ENCODE data around the gene LYRM2.

DNA sequence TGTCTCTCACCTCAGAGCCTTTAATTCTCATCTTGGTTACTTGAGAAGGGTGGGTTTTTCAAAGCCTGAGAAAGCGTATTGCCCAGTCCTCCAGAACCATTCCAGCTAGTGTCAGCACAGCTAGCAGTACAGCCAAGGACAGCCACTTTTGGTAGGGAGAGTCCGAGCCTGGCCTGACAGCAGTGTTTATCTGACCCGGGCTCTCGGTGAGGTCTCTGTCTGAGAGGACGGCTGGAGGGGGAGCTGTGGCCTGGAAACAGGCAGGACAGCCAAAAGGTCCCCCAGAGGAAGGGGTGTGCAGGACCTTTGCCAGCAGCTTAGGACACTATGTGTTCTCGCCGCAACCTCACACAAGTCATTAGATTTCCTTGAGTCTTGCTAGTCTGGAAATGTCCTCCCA is 38.8 kb downstream of the LYRM2 start:
- TF ChIP-seq, protein P1, sequence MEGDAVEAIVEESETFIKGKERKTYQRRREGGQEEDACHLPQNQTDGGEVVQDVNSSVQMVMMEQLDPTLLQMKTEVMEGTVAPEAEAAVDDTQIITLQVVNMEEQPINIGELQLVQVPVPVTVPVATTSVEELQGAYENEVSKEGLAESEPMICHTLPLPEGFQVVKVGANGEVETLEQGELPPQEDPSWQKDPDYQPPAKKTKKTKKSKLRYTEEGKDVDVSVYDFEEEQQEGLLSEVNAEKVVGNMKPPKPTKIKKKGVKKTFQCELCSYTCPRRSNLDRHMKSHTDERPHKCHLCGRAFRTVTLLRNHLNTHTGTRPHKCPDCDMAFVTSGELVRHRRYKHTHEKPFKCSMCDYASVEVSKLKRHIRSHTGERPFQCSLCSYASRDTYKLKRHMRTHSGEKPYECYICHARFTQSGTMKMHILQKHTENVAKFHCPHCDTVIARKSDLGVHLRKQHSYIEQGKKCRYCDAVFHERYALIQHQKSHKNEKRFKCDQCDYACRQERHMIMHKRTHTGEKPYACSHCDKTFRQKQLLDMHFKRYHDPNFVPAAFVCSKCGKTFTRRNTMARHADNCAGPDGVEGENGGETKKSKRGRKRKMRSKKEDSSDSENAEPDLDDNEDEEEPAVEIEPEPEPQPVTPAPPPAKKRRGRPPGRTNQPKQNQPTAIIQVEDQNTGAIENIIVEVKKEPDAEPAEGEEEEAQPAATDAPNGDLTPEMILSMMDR (IDR thresholded peaks at IDR 0.05; ENCODE audit: low read length) = no peak
- no peak for TF ChIP-seq EZH2 (optimal IDR thresholded peaks at IDR 0.05; ENCODE audit: low read depth, low read length)

Data from MM.1S (cell line).